HG02588 (cell line): ENCODE data around the gene DEFB128.

Source experiments
- ATAC-seq: cut with Tn5 transposase; IDR thresholded peaks from one replicate; pipeline ENCODE4 v1.9.1; 2021; ENCODE audit warnings: mild to moderate bottlenecking, moderate library complexity; ENCODE audit not compliant: unreplicated experiment

Gene DEFB128

DNA sequence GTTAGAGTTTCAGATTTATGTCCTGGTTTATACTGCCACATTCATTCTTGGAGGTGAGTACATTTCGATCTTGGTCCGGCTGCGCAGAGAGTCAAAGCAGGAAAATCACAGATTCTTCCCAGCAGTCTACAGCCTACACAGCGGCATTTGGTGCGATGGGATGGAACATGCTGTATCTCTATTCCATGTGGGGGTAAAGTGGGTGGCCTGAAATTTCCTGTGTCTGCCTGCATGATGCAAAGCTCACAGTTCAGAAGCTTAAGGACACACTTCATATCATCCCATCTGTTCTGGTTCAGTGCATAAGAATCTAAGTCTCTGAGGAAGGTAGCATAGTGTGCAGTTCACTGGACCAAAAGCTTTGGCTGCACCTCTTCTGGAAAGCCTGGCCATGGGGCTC is 32.4 kb downstream of the DEFB128 start, which contains the start of gene DEFB127:
DEFB127 (plus strand) TSS at position 301 of the 400 bp plus-strand sequence; CDS start at position 392, 91 bp downstream.
- no peak for ATAC-seq

GRCh38 chr20:152131-152530 is 37.4 kb downstream of the DEFB128 start:
- ATAC-seq = no peak

- ATAC-seq = no peak
These were observed 43.6 kb downstream of the DEFB128 start for GRCh38 chr20:145877-146276.

DNA sequence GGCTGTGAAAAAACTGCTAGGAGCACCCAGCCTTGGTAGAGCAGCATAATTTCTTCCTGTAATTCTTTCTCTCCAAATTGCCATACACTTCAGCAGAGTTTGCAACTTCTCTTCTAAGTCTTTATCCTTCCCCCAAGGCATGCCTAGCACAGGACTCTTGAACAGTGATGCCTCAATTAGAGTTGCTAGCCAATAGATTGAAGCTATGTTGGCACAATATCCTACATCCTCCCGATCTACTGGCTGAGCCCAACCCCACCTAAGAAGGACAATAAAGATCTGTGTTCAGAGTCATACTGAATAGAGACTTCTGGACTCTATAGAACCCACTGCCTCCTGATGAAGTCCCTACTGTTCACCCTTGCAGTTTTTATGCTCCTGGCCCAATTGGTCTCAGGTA is 47.2 kb downstream of the DEFB128 start, which contains the start of gene DEFB126:
DEFB126 (plus strand) TSS at position 301 of the 400 bp plus-strand sequence; CDS start at position 340, 39 bp downstream.
- ATAC-seq = no peak
